HG03565 (cell line): ENCODE data around the gene NUDT16L1.
A peak's percentile ranks its signal among the peaks of the same experiment; 100 is the strongest.
"Not testable (repeated sequence)": the region's sequence is repeated elsewhere in the genome, so short reads cannot be mapped to it uniquely, and the experiment has no call there.

Experiments used
- ATAC-seq: cut with Tn5 transposase; IDR thresholded peaks from one replicate; pipeline ENCODE4 v1.9.1; 2021; ENCODE audit warnings: mild to moderate bottlenecking, moderate library complexity; ENCODE audit not compliant: unreplicated experiment

Gene NUDT16L1

DNA sequence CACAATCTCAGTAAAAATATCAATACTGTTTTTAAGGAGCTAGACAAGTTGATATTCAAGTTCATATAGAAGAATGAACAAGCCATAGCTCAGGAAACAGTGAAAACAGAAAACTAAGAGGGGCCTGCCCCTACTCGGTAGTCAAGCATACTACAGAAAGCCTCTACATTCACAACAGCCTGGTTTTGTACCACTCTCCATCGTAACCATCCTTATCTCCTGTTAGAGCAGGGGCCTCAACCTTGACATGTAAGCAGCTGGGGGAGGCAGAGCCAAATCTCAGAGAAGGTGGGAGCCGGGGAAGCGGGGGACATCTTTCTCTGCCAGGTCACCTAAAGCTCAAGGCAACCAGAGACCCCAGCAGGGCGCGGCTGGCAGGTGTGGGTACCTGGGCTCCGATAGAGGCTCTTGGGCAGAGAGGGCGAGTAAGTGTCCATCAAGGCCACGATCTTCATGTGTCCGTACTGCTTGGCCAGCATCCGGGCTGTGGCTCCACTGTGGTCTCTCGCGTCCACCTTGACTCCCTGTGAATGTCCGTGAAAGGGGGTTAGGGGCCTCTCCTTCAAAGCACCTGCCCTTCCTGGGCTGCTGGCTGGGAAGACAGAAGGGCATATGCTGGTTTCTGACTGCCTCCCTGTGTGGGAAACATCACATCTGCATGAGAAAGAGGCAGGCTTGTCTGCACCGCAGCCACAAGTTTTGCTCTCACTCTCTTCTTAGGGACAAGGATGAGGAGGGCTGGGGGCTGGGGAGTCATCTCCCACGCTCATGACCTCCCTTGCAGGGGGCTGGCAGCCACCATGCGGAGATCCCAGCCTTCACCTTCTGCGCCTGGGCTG lies 20.5 kb downstream of the NUDT16L1 start:
- ATAC-seq, result no peak

DNA sequence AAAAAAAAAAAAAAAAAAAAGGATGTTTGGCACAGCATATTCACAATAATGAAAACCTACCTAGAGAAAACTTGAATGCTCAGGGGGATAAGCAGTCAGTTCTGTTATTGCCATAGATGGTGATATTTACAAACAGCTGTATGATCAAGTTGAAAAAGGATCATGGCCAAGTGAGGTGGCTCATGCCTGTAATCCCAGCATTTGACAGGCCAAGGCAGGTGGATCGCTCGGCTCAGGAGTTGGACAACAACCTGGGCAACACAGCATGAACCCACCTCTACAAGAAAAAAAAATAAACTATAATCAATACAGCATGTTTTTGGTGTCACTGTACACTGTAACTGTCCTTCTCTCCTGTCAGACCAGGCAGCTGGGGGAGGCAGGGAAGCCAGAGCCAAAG lies 21.6 kb downstream of the NUDT16L1 start:
- ATAC-seq, result no peak

- ATAC-seq, result no peak
Observed at GRCh38 chr16:4718466-4718865, 25.1 kb downstream of the NUDT16L1 start.

- no peak for ATAC-seq
Observed at GRCh38 chr16:4723071-4723767, 29.9 kb downstream of the NUDT16L1 start.

- no peak for ATAC-seq
Observed at GRCh38 chr16:4724661-4725270, 31.4 kb downstream of the NUDT16L1 start.

DNA sequence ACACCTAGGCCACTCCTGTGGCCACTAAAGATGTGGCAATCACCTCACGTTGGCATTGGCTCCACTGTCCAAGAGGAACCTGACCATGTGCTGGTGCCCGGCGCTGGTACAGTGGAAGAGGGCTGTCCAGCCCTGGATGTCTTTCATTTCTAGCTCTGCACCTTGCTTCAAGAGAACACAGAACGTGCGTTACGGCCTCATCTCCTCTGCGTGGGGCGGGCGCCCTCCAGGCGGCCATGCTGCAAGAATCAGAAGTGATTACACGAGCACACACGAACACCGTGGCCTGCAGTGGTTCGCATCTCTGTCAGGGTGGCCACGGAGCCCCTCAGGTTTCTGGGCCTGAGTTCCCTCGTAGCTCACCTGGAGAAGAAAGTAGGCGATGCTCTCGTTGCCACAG lies 33.3 kb downstream of the NUDT16L1 start:
- no peak for ATAC-seq

GRCh38 chr16:4728676-4729075 lies 35.3 kb downstream of the NUDT16L1 start:
- ATAC-seq, result no peak

DNA sequence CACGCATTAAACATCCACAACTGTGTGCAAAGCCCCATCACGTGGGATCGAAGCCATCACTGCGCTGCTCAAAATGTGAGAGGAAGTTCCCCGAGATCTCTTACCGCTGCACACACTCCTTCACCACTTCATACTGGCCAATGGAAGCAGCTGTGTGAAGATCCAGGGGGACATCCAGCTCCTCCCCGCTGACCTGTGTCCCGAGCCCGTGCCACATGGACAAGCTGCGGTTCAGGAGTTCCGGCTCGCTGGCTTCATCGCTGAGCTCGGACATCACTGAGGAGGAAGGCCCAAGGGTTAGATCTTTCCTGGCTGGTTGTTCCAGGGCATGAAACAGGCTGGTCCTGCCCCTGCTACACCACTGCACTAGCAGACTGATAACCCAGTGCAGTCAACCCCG lies 36.5 kb downstream of the NUDT16L1 start:
- ATAC-seq, result no peak

DNA sequence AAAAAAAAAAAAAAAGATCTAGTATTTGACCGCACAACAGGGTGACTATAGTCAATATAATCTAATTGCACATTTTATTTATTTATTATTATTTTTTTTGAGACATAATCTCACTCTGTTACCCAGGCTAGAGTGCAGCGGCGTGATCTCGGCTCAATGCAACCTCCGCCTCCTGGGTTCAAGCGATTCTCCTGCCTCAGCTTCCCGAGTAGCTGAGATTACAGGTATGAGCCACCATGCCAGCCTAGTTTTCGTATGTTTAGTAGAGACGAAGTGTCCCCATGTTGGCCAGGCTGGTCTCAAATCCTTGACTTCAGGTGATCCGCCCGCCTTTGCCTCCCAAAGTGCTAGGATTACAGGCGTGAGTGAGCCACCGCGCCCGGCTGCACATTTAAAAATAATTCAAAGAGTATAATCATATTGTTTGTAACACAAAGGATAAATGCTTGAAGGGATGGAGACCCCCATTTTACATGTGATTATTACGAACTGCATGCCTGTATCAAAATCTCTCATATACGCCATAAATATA lies 39.9 kb downstream of the NUDT16L1 start:
- ATAC-seq, result no peak

DNA sequence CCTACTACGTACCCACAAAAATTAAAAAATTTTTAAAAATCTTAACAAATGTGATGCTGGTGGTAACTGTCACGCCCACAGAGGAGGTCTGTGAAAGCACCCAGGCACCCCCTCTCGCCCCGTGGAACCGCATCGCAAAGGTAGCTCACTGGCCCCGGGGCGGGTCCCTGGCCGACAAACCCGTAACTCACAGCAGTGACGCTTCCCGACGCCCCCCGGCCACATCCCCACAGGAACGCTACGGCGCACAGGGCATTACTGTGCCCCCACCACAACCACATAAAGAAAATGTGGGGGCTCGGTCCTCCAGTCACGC lies 40.3 kb downstream of the NUDT16L1 start:
- ATAC-seq, result peak; percentile 6

DNA sequence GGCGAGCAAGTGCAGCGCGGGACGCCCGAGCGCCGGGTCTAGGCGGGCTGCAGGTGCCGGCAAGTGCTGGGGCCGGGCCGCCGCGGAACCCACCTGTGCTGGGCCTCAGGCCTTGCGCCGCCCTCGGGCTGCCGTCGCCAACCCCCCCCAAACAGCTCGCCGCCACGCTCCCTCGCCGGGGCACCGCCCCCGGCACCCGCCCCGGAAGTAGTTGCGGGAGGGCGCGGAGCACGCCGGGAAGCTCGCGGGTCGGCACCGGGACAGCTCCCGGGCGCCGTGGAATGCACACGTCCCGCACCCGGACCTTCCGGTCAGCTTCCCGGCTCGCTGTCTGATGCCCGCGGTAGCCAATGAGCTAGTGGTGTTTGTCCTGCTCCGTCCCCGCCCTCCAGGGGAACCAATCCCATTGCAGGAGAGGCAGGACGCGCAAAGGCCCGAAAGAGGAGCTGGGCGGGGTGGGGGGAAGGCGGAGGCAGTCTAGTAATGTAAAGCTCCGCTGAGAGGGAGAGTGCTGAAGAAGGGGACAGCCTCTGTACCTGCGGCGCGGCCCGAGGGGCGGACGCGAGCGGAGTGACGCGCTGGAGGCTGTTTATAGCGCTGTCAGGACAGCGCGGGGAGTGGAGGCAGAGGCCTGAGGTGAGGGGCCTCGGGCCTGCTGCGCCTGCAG lies 40.8 kb downstream of the NUDT16L1 start, which contains the start of the genes ANKS3 and DNAAF8:
Gene ANKS3 (minus strand): TSS at position 209 of the 667 bp plus-strand sequence. CDS start 4,122 bp downstream, outside the sequence.
Gene DNAAF8 (plus strand): TSS at position 475 of the 667 bp plus-strand sequence. CDS start 1,978 bp downstream, outside the sequence.
- peak; percentile 77 for ATAC-seq

GRCh38 chr16:4734730-4735535 lies 41.6 kb downstream of the NUDT16L1 start:
- ATAC-seq, result peak; percentile 32

- no peak for ATAC-seq
Observed at GRCh38 chr16:4736546-4736945, 43.2 kb downstream of the NUDT16L1 start.

DNA sequence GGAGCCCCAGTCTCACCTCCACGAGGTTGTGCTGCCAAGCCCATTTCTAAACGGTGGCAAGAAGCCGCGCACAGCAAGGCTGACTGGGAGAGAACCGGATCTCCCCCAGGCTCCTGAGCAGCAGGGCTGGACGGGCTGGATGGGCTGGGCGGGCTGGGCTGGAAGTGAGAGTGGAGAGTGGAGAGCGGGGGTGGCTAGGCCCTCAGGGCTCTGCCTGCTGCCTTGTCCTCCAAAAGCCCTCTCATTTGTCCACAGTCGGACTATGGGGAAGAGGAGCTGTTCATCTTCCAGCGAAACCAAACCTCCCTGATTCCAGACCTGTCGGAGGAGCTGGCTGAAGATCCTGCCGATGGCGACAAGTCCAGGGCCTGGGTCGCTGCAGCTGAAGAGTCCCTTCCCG lies 44.2 kb downstream of the NUDT16L1 start:
- ATAC-seq, result no peak

DNA sequence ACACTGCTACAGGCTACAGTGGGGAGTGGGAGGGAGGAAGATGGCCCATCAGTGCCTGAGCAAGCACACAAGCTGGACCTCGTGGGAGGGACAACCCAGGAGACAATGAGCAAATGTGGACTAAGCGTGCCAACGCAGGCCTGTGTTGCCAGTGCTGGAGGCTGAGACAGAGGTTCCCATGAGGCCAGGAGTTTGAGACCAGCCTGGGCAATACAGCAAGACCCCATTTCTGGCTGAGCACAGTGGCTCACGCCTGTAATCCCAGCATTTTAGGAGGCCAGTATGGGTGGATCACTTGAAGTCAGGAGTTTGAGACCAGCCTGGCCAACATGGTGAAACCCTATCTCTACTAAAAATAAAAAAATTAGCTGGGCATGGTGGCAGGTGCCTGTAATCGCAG lies 45.0 kb downstream of the NUDT16L1 start:
- not testable (repeated sequence) for ATAC-seq

GRCh38 chr16:4743226-4743878 lies 50.0 kb downstream of the NUDT16L1 start:
- ATAC-seq, result no peak

GRCh38 chr16:4744555-4745273 lies 51.4 kb downstream of the NUDT16L1 start:
- no peak for ATAC-seq

GRCh38 chr16:4745274-4745569 lies 51.9 kb downstream of the NUDT16L1 start:
- ATAC-seq, result no peak
